H54 (cell line): ENCODE measurements around the gene UBASH3B.

Experiments
- DNase-seq: peaks from one replicate; pipeline ENCODE4 v3.0.0; 2011; ENCODE audit warnings: low spot score, mixed read lengths; ENCODE audit not compliant: insufficient read length
- FAIRE-seq: peaks from 3 replicates; lab custom pipeline; 2011; peaks lifted over from hg19 to GRCh38; lab: Jason Lieb, UNC
- POLR2A ChIP-seq: IDR thresholded peaks from 2 replicates; pipeline ENCODE4 v1.6.1; 2011; ENCODE audit warnings: low read depth, mild to moderate bottlenecking, low read length

The UBASH3B gene

GRCh38 chr11:122633219-122633829 is 22.2 kb upstream of the UBASH3B start:
- no peak for DNase-seq
- peak; percentile 53 for FAIRE-seq
- no peak for TF ChIP-seq POLR2A

GRCh38 chr11:122634501-122634900 is 21.0 kb upstream of the UBASH3B start:
- FAIRE-seq: peak; percentile 6
- no peak for TF ChIP-seq POLR2A
- no peak for DNase-seq

DNA sequence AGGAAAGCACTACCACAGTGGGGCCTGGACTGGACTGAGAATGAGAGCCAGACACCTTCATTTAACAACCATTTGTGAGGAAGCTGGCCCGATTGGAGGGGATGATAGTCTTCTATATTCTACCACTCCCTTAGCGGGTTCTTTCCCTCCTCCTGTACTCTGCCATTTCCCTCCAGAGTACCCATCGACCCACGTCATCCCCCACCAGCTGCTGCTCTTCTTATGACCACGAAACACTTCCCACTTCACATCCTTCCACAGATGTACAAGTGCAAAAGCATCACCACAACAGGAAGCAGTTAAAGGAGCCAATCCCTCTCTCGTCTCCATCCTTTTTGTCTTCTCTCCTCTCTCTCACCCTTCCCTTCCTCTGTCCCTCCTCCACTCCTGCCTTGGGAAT is 18.0 kb upstream of the UBASH3B start:
- FAIRE-seq (no peak), DNase-seq (no peak)
- TF ChIP-seq POLR2A: no peak

GRCh38 chr11:122642472-122642922 is 13.0 kb upstream of the UBASH3B start:
- FAIRE-seq (peak; percentile 92), DNase-seq (peak; percentile 43)
- no peak for TF ChIP-seq POLR2A

DNA sequence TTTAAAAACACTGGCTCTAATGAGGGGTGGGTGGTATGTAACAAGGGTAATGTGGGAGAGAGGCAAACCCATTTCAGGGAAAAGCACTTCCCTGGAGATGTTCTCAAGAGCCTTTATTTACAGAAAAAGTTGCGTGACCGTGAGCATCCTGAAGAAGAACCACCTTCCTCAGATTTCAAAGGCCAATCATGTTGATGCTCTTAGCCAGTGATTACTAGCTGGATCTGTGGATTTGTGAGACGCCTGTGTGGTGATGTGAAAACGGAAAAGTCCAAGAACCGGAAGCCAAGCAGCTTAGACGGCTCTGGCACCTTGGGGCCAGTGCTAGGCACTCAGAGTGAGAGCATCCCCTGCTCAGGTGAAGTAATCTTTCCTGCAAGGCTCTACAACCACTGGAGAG is 12.6 kb upstream of the UBASH3B start:
- DNase-seq (no peak), FAIRE-seq (no peak)
- no peak for TF ChIP-seq POLR2A

DNA sequence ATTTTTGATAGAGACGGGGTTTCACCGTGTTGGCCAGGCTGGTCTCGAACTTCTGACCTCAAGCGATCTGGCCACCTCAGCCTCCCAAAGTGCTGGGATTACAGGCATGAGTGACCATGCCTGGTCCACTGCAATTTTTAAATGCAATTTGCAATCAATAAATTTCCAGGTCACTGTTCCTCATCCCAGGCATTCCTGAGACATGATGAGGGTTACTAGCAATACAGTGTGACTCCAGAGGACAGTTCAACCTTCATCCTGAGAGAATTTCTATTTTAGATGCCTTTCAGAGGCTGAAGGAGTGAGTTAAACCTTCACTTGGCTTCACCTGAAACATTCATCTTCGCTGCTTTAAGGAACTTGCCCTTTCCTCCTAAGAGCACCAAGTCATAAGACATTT is 9.7 kb upstream of the UBASH3B start:
- FAIRE-seq: no peak
- TF ChIP-seq POLR2A: no peak
- no peak for DNase-seq

DNA sequence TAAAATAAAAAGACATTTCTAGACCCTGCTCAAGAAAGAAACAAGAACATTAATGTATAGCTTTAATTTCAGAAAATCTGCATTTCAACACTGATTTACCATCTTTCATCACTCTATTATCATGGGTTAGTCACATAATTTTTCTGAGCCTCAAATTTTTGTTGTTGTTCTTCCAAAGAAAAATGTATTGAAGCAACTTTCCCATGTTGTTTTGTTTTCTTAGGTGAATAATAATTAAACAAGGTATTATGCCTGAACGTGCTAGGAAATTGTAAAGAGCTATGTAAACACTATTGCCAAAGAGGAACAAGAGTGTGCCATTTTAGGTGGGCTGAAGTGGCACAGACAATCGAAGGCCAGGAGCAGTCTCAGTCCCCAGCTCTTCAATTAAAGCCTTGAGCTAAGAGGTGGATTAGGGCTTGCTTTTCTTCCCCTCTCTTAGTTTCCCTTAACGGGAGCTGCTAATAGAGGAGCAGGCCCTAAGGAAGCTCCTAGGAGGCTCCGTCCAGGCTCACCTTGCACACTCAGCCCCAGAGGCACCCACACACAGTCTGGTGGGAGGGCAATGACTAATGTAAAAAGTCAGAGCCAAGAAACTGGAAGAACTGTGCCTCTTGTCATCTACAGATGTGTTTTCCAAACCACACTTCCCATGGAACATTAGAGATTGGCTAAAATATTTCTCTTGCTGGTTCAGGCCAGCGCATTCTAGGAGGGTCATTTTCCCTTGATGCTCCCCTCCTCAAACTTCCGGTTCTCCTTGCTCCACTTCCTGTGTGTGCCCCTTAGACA is 8.8 kb upstream of the UBASH3B start:
- no peak for FAIRE-seq
- no peak for DNase-seq
- TF ChIP-seq POLR2A: no peak

- FAIRE-seq: no peak
- TF ChIP-seq POLR2A: no peak
- DNase-seq: no peak
Measured at GRCh38 chr11:122647736-122648275, 7.7 kb upstream of the UBASH3B start.

DNA sequence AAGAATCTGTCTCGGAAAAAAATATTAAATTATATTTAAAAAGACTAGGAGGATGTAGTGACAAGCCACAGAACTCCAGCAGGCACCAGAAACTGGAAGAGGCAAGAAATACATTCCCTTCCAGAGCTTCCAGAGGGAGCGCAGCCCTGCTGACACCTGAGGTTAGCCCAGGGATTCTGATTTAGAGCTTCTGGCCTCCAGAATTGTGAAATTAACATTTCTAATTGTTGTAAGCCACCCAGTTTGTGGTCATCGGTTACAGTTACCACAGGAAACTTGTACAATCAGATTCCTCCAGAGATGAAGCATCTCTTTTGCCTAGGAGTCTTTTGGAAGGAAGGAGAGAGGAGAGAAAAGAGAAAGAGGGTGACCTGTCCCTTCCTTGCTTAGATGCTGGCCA is 6.4 kb upstream of the UBASH3B start:
- DNase-seq: no peak
- TF ChIP-seq POLR2A: no peak
- FAIRE-seq: no peak

GRCh38 chr11:122650619-122651018 is 4.9 kb upstream of the UBASH3B start:
- no peak for FAIRE-seq

GRCh38 chr11:122652495-122652894 is 3.0 kb upstream of the UBASH3B start:
- FAIRE-seq (no peak), DNase-seq (no peak)
- no peak for TF ChIP-seq POLR2A

More at GRCh38 chr11:122650619-122651018, 4.9 kb upstream of the UBASH3B start:
- TF ChIP-seq POLR2A: no peak
- no peak for DNase-seq

- DNase-seq: no peak
- FAIRE-seq: no peak
- TF ChIP-seq POLR2A: no peak
Measured at GRCh38 chr11:122653916-122654585, 1.5 kb upstream of the UBASH3B start.

- FAIRE-seq: no peak
- no peak for TF ChIP-seq POLR2A
- peak; percentile 30 for DNase-seq
Measured at GRCh38 chr11:122656073-122656630, 630 bp downstream of the UBASH3B start.
